ENCODE measurements around the gene PYGO1.
"Not testable (repeated sequence)": the region's sequence is repeated elsewhere in the genome, so short reads cannot be mapped to it uniquely, and the experiment has no call there.

PYGO1 gene

DNA sequence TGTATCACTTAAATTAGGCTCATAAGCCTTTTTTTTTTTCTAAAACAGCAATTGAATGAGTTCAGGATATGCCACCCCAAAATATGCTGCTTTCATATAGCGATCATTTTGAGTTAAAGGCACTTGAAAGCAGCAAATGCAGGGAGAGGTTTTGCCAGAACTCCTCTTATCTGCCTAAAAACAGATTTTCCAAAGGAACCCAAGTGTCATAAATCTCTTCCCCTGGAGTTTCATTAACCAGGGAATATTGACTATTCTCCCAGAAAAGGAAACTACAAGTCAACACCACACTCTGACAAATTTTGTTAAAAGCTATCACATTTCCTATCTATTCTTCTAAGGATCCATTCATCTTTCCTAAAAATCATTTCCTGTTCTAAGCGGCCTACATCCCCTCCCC, 91.4 kb downstream of the PYGO1 start:
- no peak for TF ChIP-seq CTCF (conservative IDR thresholded peaks at IDR 0.05; ENCODE audit: low read depth, low read length)
- no peak overlapping the region for H3K4me3 ChIP-seq (ENCODE audit: low read depth, low read length)
- no peak for DNase-seq (ENCODE audit: low read depth)

- DNase-seq (ENCODE audit: low read depth): peak; percentile 5
- no peak overlapping the region for H3K4me3 ChIP-seq (ENCODE audit: low read depth, low read length)
- no peak for TF ChIP-seq CTCF (conservative IDR thresholded peaks at IDR 0.05; ENCODE audit: low read depth, low read length)
Observed at GRCh38 chr15:55494931-55495330, 93.2 kb downstream of the PYGO1 start.

GRCh38 chr15:55488952-55489600, 99.1 kb downstream of the PYGO1 start:
- not testable (repeated sequence) for H3K4me3 ChIP-seq (ENCODE audit: low read depth, low read length)
- DNase-seq (ENCODE audit: low read depth): peak; percentile 69
